Keratinocyte (primary cell): ENCODE results near the gene PAN3. TPM values are rescaled to one million over a fixed set of nuclear protein-coding genes. Genes with fewer than 3 reads are reported as not detected.

Experiments
- DNase-seq: peaks from one replicate; pipeline ENCODE4 v3.0.0-alpha.2; 2011; ENCODE audit warnings: low read depth, missing footprints, low spot score
- FAIRE-seq: peaks from 2 replicates; lab custom pipeline; 2011; peaks lifted over from hg19 to GRCh38; lab: Jason Lieb, UNC
- H2AFZ ChIP-seq: 2 replicates; pipeline ENCODE4 v1.6.0; 2012; ENCODE audit warnings: low read length, control low read depth, inconsistent platforms; ENCODE audit not compliant: control insufficient read depth
- H3K27ac ChIP-seq: 2 replicates; pipeline ENCODE4 v1.5.1; 2011; ENCODE audit warnings: low read length; ENCODE audit not compliant: control insufficient read depth, insufficient read depth
- H3K27me3 ChIP-seq: 3 replicates; pipeline ENCODE4 v1.6.0; 2011; ENCODE audit warnings: low read length; ENCODE audit not compliant: control insufficient read depth, insufficient read depth; ENCODE audit errors: extremely low read depth
- H3K36me3 ChIP-seq, 2 experiments: 2 replicates in 1 of 2; 3 replicates in 1 of 2; pipeline ENCODE4 v1.5.1; 2011; ENCODE audit warnings: low read length in 2 of 2, mild to moderate bottlenecking in 1 of 2; ENCODE audit not compliant: control insufficient read depth in 2 of 2, insufficient read depth in 2 of 2; ENCODE audit errors: extremely low read depth in 1 of 2
- H3K4me1 ChIP-seq: 3 replicates; pipeline ENCODE4 v1.5.1; 2011; ENCODE audit warnings: low read length; ENCODE audit not compliant: control insufficient read depth, insufficient read depth; ENCODE audit errors: extremely low read depth
- H3K4me2 ChIP-seq: 3 replicates; pipeline ENCODE4 v1.6.0; 2011; ENCODE audit warnings: low read depth, low read length; ENCODE audit not compliant: control insufficient read depth, insufficient read depth; ENCODE audit errors: extremely low read depth
- H3K4me3 ChIP-seq, 3 experiments: fragments of 200-600 bp in 1 of 3; sonication (generic) in 1 of 3; 2 replicates in 2 of 3; 3 replicates in 1 of 3; pipeline ENCODE4 v1.5.1; 2011 to 2016; ENCODE audit warnings: low read length in 3 of 3, mild to moderate bottlenecking in 3 of 3, control low read depth in 2 of 3, inconsistent platforms in 1 of 3, low read depth in 1 of 3, mixed read lengths in 1 of 3, mixed run types in 1 of 3, moderate library complexity in 1 of 3; ENCODE audit not compliant: control insufficient read depth in 2 of 3, insufficient read depth in 2 of 3; ENCODE audit errors: extremely low read depth in 1 of 3
- H3K79me2 ChIP-seq: 2 replicates; pipeline ENCODE4 v1.6.0; 2012; ENCODE audit warnings: low read length; ENCODE audit not compliant: control insufficient read depth, insufficient read depth
- H3K9ac ChIP-seq: 3 replicates; pipeline ENCODE4 v1.6.0; 2011; ENCODE audit warnings: low read length; ENCODE audit not compliant: control insufficient read depth, insufficient read depth; ENCODE audit errors: extremely low read depth
- H3K9me1 ChIP-seq: 3 replicates; pipeline ENCODE4 v1.6.0; 2011; ENCODE audit warnings: low read length; ENCODE audit not compliant: control insufficient read depth, insufficient read depth; ENCODE audit errors: extremely low read depth
- H3K9me3 ChIP-seq: 2 replicates; pipeline ENCODE4 v1.5.1; 2012; ENCODE audit warnings: low read depth, low read length; ENCODE audit not compliant: control insufficient read depth
- H4K20me1 ChIP-seq: 3 replicates; pipeline ENCODE4 v1.6.0; 2011; ENCODE audit warnings: low read length; ENCODE audit not compliant: control insufficient read depth, insufficient read depth; ENCODE audit errors: extremely low read depth
- CTCF ChIP-seq, 3 experiments: IDR thresholded peaks in 1 of 3; conservative IDR thresholded peaks in 1 of 3; optimal IDR thresholded peaks in 1 of 3; 2 replicates in 2 of 3; 3 replicates in 1 of 3; pipeline versions ENCODE3 to v1.5.1; 2011; ENCODE audit warnings: low read length in 3 of 3, mild to moderate bottlenecking in 3 of 3, moderate library complexity in 2 of 3, control low read depth in 1 of 3, inconsistent platforms in 1 of 3; ENCODE audit not compliant: insufficient read depth in 2 of 3; ENCODE audit errors: extremely low read depth in 1 of 3
- EZH2 ChIP-seq: IDR thresholded peaks from one replicate; pipeline ENCODE4 v1.6.1; 2012; ENCODE audit warnings: inconsistent platforms, mild to moderate bottlenecking, low read length, moderate library complexity
- dilution Hi-C: fragments of 300-500 bp; cut with MboI; formaldehyde crosslinking; loops from one replicate; pipeline ENCODE4 v1.7.0; 2020; ENCODE audit warnings: low sequenced_read_pairs; ENCODE audit not compliant: extremely low pct_ligation_motif_present
- polyA plus RNA-seq, 5 experiments: library from polyadenylated mRNA; depleted of rRNA in 3 of 5; stranded (reverse) in 3 of 5; stranded (forward) in 1 of 5; unstranded in 1 of 5; fragments of >200 nt; gene quantifications; 1 replicate in 1 of 5; 2 replicates in 3 of 5; 3 replicates in 1 of 5; pipeline versions ENCODE4 v1.2.1 to v1.2.3, GENCODE V29; 2011 to 2012; ENCODE audit warnings: missing spikeins in 2 of 5, low read depth in 1 of 5, low replicate concordance in 1 of 5

PAN3 gene
- polyA plus RNA-seq, 1 donor (not counting 4 experiments of a cell fraction or from before 2014, with no cell fraction given), result 16.8 TPM

GRCh38 chr13:28094306-28094705, 44.0 kb upstream of the PAN3 start:
- DNase-seq, result no peak
- TF ChIP-seq EZH2 (no peak), CTCF (optimal IDR thresholded peaks at IDR 0.05 in 1 of 3, IDR thresholded peaks at IDR 0.05 in 1 of 3, conservative IDR thresholded peaks at IDR 0.05 in 1 of 3; ENCODE audit: extremely low read depth in 1 of 3, insufficient read depth in 2 of 3, low read length in 3 of 3) (no peak)
- H3K9ac ChIP-seq, result no peak overlapping the region
- peaks cover 2% of the 10 kb centered on the region for H3K9me3 ChIP-seq
- no peaks in the 10 kb centered on the region for H4K20me1 ChIP-seq
- H3K27me3 ChIP-seq, result peaks cover 12% of the 10 kb centered on the region
- dilution Hi-C loops, result no loop called here
- no peak overlapping the region for H3K4me3 ChIP-seq
- no peaks in the 10 kb centered on the region for H3K9me1 ChIP-seq
- no peaks in the 10 kb centered on the region for H3K36me3 ChIP-seq
- H3K4me1 ChIP-seq, result no peaks in the 10 kb centered on the region
- FAIRE-seq, result no peak
- no peaks in the 10 kb centered on the region for H3K79me2 ChIP-seq
- H2AFZ ChIP-seq, result no peak overlapping the region
- H3K4me2 ChIP-seq, result no peak overlapping the region
- H3K27ac ChIP-seq, result no peak overlapping the region

GRCh38 chr13:28097503-28097902, 40.8 kb upstream of the PAN3 start:
- Histone ChIP-seq H3K4me1 (no peaks in the 10 kb centered on the region), H2AFZ (no peak overlapping the region), H3K27ac (no peak overlapping the region), H3K4me2 (no peak overlapping the region), H3K9ac (no peak overlapping the region), H3K36me3 (no peaks in the 10 kb centered on the region), H3K9me1 (no peaks in the 10 kb centered on the region), H3K27me3 (peaks cover 37% of the 10 kb centered on the region), H3K9me3 (peaks cover 2% of the 10 kb centered on the region), H3K79me2 (no peaks in the 10 kb centered on the region), H3K4me3 (no peak overlapping the region), H4K20me1 (no peaks in the 10 kb centered on the region)
- no peak for FAIRE-seq
- TF ChIP-seq EZH2 (no peak), CTCF (optimal IDR thresholded peaks at IDR 0.05 in 1 of 3, IDR thresholded peaks at IDR 0.05 in 1 of 3, conservative IDR thresholded peaks at IDR 0.05 in 1 of 3; ENCODE audit: extremely low read depth in 1 of 3, insufficient read depth in 2 of 3, low read length in 3 of 3) (no peak)
- DNase-seq, result no peak
- dilution Hi-C loops, result no loop called here
